HepG2 (cell line): ENCODE measurements around the gene LCA5. TPM values are rescaled to one million over a fixed set of nuclear protein-coding genes. Genes with fewer than 3 reads are reported as not detected.
A peak's percentile ranks its signal among the peaks of the same experiment; 100 is the strongest.

ENCODE experiments used
- DZIP1 ChIP-seq: sonication (generic); formaldehyde crosslinking; IDR thresholded peaks from 2 replicates; pipeline ENCODE4 v1.5.0; 2020; ENCODE audit warnings: mild to moderate bottlenecking, missing genetic modification reagents
- HNF4G ChIP-seq, 2 experiments: sonication (generic) in 1 of 2; formaldehyde crosslinking in 1 of 2; IDR thresholded peaks; 2 replicates each; pipeline versions ENCODE4 v1.4.0 to v1.6.1; 2011 to 2020; ENCODE audit warnings: borderline replicate concordance in 2 of 2, low read depth in 2 of 2, mild to moderate bottlenecking in 2 of 2, low read length in 1 of 2, missing genetic modification reagents in 1 of 2, moderate library complexity in 1 of 2
- MBNL3 ChIP-seq: fragments of 250-450 bp; sonication (Bioruptor Pico); conservative IDR thresholded peaks from 2 replicates; pipeline ENCODE4 v1.8.0; 2022; ENCODE audit warnings: mild to moderate bottlenecking, inconsistent platforms
- RARA ChIP-seq: IDR thresholded peaks from 2 replicates; pipeline ENCODE4 v1.6.1; 2016; ENCODE audit warnings: missing genetic modification reagents, missing compliant biosample characterization
- RELA ChIP-seq: sonication (generic); formaldehyde crosslinking; IDR thresholded peaks from 2 replicates; pipeline ENCODE4 v1.4.0; 2020; ENCODE audit warnings: missing genetic modification reagents
- SKIL ChIP-seq: sonication (generic); formaldehyde crosslinking; IDR thresholded peaks from 2 replicates; pipeline ENCODE4 v1.8.0; 2022; ENCODE audit warnings: missing genetic modification reagents, mild to moderate bottlenecking, moderate library complexity, borderline replicate concordance
- THYN1 ChIP-seq: sonication (generic); formaldehyde crosslinking; IDR thresholded peaks from 2 replicates; pipeline ENCODE4 v1.8.1; 2023; ENCODE audit warnings: low read depth, mild to moderate bottlenecking, moderate library complexity, missing genetic modification reagents, borderline replicate concordance
- ZBTB46 ChIP-seq: sonication (generic); formaldehyde crosslinking; IDR thresholded peaks from 2 replicates; pipeline ENCODE4 v1.4.0; 2020; ENCODE audit warnings: mild to moderate bottlenecking, missing genetic modification reagents, borderline replicate concordance
- ZNF512B ChIP-seq: sonication (generic); formaldehyde crosslinking; IDR thresholded peaks from 2 replicates; pipeline ENCODE4 v1.5.1; 2020; ENCODE audit warnings: missing genetic modification reagents, mild to moderate bottlenecking, borderline replicate concordance
- ZNF652 ChIP-seq: IDR thresholded peaks from 2 replicates; pipeline ENCODE4 v1.6.1; 2016; ENCODE audit warnings: low read depth, borderline replicate concordance
- polyA plus RNA-seq, 8 experiments: library from polyadenylated mRNA; depleted of rRNA in 3 of 8; stranded (reverse) in 7 of 8; unstranded in 1 of 8; fragments of >200 nt; fragmentation: Illumina TruSeq in 4 of 8; extraction: Trizol in 4 of 8; gene quantifications; 2 replicates each; pipeline versions ENCODE4 v1.2.1 to v1.2.3, GENCODE V29; 2011 to 2016; ENCODE audit warnings: low read depth in 4 of 8, missing spikeins in 1 of 8, mixed read lengths in 1 of 8; ENCODE audit not compliant: insufficient read depth in 1 of 8
- total RNA-seq, 5 experiments: library from RNA; depleted of rRNA; stranded (reverse); fragments of >200 nt; fragmentation: Illumina TruSeq; extraction: Trizol; gene quantifications; 2 replicates each; pipeline ENCODE4 v1.2.3, GENCODE V29; 2016; ENCODE audit warnings: low read depth in 1 of 5

The LCA5 gene
- total and polyA plus RNA-seq, 2 of the 13 experiments (the other 11 are each of a cell fraction or from before 2014, with no cell fraction given): 0.84 to 4.6 TPM

GRCh38 chr6:79461205-79461604, 76.0 kb downstream of the LCA5 start (continued):
- TF ChIP-seq ZNF512B (CRISPR knock-in tag) (no peak), HNF4G (IDR thresholded peaks at IDR 0.05; ENCODE audit: borderline replicate concordance, low read depth, low read length) (peak; percentile 12; the same call in 1 of the 2 replicates), HNF4G (CRISPR knock-in tag; IDR thresholded peaks at IDR 0.05; ENCODE audit: borderline replicate concordance, low read depth) (no peak), SKIL (CRISPR knock-in tag) (no peak), RELA (no peak), THYN1 (CRISPR knock-in tag) (no peak), DZIP1 (CRISPR knock-in tag) (no peak), ZBTB46 (CRISPR knock-in tag) (no peak), ZNF652 (CRISPR knock-in tag) (no peak), MBNL3 (CRISPR knock-in tag) (no peak), RARA (CRISPR knock-in tag) (no peak)
